ENCODE data around the gene FAM168A. TPM values are rescaled to one million over a fixed set of nuclear protein-coding genes. Genes with fewer than 3 reads are reported as not detected.
"Not testable (repeated sequence)": the region's sequence is repeated elsewhere in the genome, so short reads cannot be mapped to it uniquely, and the experiment has no call there.

Gene FAM168A
- total RNA-seq, 1 experiment from 2014 or later, result 13.8 TPM

GRCh38 chr11:73579641-73580434 is 18.1 kb downstream of the FAM168A start:
- intact Hi-C loops (cut with micrococcal nuclease), result no loop called here
- ChIA-PET CTCF (no interaction called here), POLR2A (interaction anchor here (0.7 to 1.4 kb wide), 2 partner anchors 10 to 74 kb away, joined by 3 read pairs; no protein-coding TSS in a partner anchor)
- no TSS peak for BruUV-seq (replicated peaks)
- Mint-ChIP-seq H3K27me3 (ENCODE audit: insufficient read depth, unreplicated experiment) (no peaks in the 10 kb centered on the region), H3K27ac (ENCODE audit: low read depth, unreplicated experiment) (no peak overlapping the region), H3K36me3 (ENCODE audit: insufficient read depth, unreplicated experiment) (no peaks in the 10 kb centered on the region), H3K4me1 (ENCODE audit: insufficient read depth, unreplicated experiment) (no peaks in the 10 kb centered on the region), H3K4me3 (ENCODE audit: unreplicated experiment) (no peak overlapping the region), H3K9me3 (ENCODE audit: unreplicated experiment) (no peaks in the 10 kb centered on the region)
- no peak for DNase-seq (ENCODE audit: unreplicated experiment)
- TF ChIP-seq CTCF (IDR thresholded peaks at IDR 0.05; ENCODE audit: unreplicated experiment), result no peak

GRCh38 chr11:73578592-73579185 is 19.2 kb downstream of the FAM168A start:
- H3K27ac Mint-ChIP-seq (ENCODE audit: low read depth, unreplicated experiment), result no peak overlapping the region
- no peaks in the 10 kb centered on the region for H3K9me3 Mint-ChIP-seq (ENCODE audit: unreplicated experiment)
- no peaks in the 10 kb centered on the region for H3K27me3 Mint-ChIP-seq (ENCODE audit: insufficient read depth, unreplicated experiment)
- no peak for DNase-seq (ENCODE audit: unreplicated experiment)
- intact Hi-C loops (cut with micrococcal nuclease), result no loop called here
- H3K4me3 Mint-ChIP-seq (ENCODE audit: unreplicated experiment), result no peak overlapping the region
- ChIA-PET POLR2A (interaction anchor here (1.4 kb wide), 1 partner anchor 9 kb away, joined by 3 read pairs; no protein-coding TSS in a partner anchor), CTCF (interaction anchor here (0.5 to 1.0 kb wide), 2 partner anchors 9 to 49 kb away, joined by 3 to 4 read pairs; no protein-coding TSS in a partner anchor)
- no TSS peak for BruUV-seq (replicated peaks)
- no peaks in the 10 kb centered on the region for H3K36me3 Mint-ChIP-seq (ENCODE audit: insufficient read depth, unreplicated experiment)
- no peak for TF ChIP-seq CTCF (IDR thresholded peaks at IDR 0.05; ENCODE audit: unreplicated experiment)
- H3K4me1 Mint-ChIP-seq (ENCODE audit: insufficient read depth, unreplicated experiment), result no peaks in the 10 kb centered on the region

- DNase-seq (ENCODE audit: unreplicated experiment), result no peak
- no peaks in the 10 kb centered on the region for H3K9me3 Mint-ChIP-seq (ENCODE audit: unreplicated experiment)
- no peak overlapping the region for H3K4me3 Mint-ChIP-seq (ENCODE audit: unreplicated experiment)
- no peak overlapping the region for H3K27ac Mint-ChIP-seq (ENCODE audit: low read depth, unreplicated experiment)
- no peaks in the 10 kb centered on the region for H3K36me3 Mint-ChIP-seq (ENCODE audit: insufficient read depth, unreplicated experiment)
- POLR2A ChIA-PET, result interaction anchor here (0.6 to 1.0 kb wide), 3 partner anchors 16 to 1404 kb away, joined by 3 read pairs; no protein-coding TSS in a partner anchor
- CTCF ChIA-PET, result interaction anchor here (0.6 to 1.1 kb wide), 3 partner anchors 58 to 114 kb away, joined by 3 to 6 read pairs (median 4); no protein-coding TSS in a partner anchor
- intact Hi-C loops (cut with micrococcal nuclease), result no loop called here
- no peak for TF ChIP-seq CTCF (IDR thresholded peaks at IDR 0.05; ENCODE audit: unreplicated experiment)
- no TSS peak for BruUV-seq (replicated peaks)
- no peaks in the 10 kb centered on the region for H3K27me3 Mint-ChIP-seq (ENCODE audit: insufficient read depth, unreplicated experiment)
- no peaks in the 10 kb centered on the region for H3K4me1 Mint-ChIP-seq (ENCODE audit: insufficient read depth, unreplicated experiment)
Observed at GRCh38 chr11:73577496-73577917, 20.4 kb downstream of the FAM168A start.

- intact Hi-C loops (cut with micrococcal nuclease), result no loop called here
- no peak overlapping the region for H3K4me3 Mint-ChIP-seq (ENCODE audit: unreplicated experiment)
- no peaks in the 10 kb centered on the region for H3K27me3 Mint-ChIP-seq (ENCODE audit: insufficient read depth, unreplicated experiment)
- ChIA-PET POLR2A (interaction anchor here (1.0 kb wide), 1 partner anchor 17 kb away, joined by 3 read pairs; no protein-coding TSS in a partner anchor), CTCF (interaction anchor here (0.6 to 1.1 kb wide), 4 partner anchors 20 to 1319 kb away, joined by 3 to 5 read pairs (median 3); no protein-coding TSS in a partner anchor)
- no peaks in the 10 kb centered on the region for H3K9me3 Mint-ChIP-seq (ENCODE audit: unreplicated experiment)
- no peak for TF ChIP-seq CTCF (IDR thresholded peaks at IDR 0.05; ENCODE audit: unreplicated experiment)
- no peaks in the 10 kb centered on the region for H3K36me3 Mint-ChIP-seq (ENCODE audit: insufficient read depth, unreplicated experiment)
- no TSS peak for BruUV-seq (replicated peaks)
- no peak overlapping the region for H3K27ac Mint-ChIP-seq (ENCODE audit: low read depth, unreplicated experiment)
- no peaks in the 10 kb centered on the region for H3K4me1 Mint-ChIP-seq (ENCODE audit: insufficient read depth, unreplicated experiment)
- no peak for DNase-seq (ENCODE audit: unreplicated experiment)
Observed at GRCh38 chr11:73576185-73576614, 21.7 kb downstream of the FAM168A start.

- BruUV-seq (replicated peaks); H3K4me3 Mint-ChIP-seq (ENCODE audit: unreplicated experiment): not testable (repeated sequence)
Observed at GRCh38 chr11:73571982-73572381, 25.9 kb downstream of the FAM168A start.

More at GRCh38 chr11:73571982-73572381, 25.9 kb downstream of the FAM168A start:
- POLR2A ChIA-PET; DNase-seq (ENCODE audit: unreplicated experiment); H3K9me3 Mint-ChIP-seq (ENCODE audit: unreplicated experiment); H3K27me3 Mint-ChIP-seq (ENCODE audit: insufficient read depth, unreplicated experiment); H3K4me1 Mint-ChIP-seq (ENCODE audit: insufficient read depth, unreplicated experiment); H3K36me3 Mint-ChIP-seq (ENCODE audit: insufficient read depth, unreplicated experiment); H3K27ac Mint-ChIP-seq (ENCODE audit: low read depth, unreplicated experiment); CTCF ChIA-PET; intact Hi-C loops (cut with micrococcal nuclease): not testable (repeated sequence)

Data from MCF 10A (cell line).